Adrenal gland (tissue), 5 donors: ENCODE results near the gene CDKN1A.

Experiments used
- POLR2A ChIP-seq, 2 donors: fragments of 450-650 bp; IDR thresholded peaks; one replicate each; pipeline ENCODE4 v1.6.1; 2017; ENCODE audit warnings: antibody characterized with exemption in 2 of 2, mild to moderate bottlenecking in 2 of 2, moderate library complexity in 1 of 2
- TF ChIP-seq, protein P1 (sequence below), 6 experiments: fragments of 450-650 bp in 4 of 6; fragments of 200-600 bp in 2 of 6; sonication (generic) in 1 of 6; IDR thresholded peaks; 1 replicate in 5 of 6; 2 replicates in 1 of 6; pipeline versions ENCODE4 v1.5.1 to v1.8.0; 2016 to 2021; ENCODE audit warnings: antibody characterized with exemption in 6 of 6, mild to moderate bottlenecking in 2 of 6, moderate library complexity in 1 of 6
- donor health status: DM: no; HTN: no; CAD: no.

GRCh38 chr6:36729161-36729524 is 50.6 kb downstream of the CDKN1A start:
- TF ChIP-seq, protein P1, sequence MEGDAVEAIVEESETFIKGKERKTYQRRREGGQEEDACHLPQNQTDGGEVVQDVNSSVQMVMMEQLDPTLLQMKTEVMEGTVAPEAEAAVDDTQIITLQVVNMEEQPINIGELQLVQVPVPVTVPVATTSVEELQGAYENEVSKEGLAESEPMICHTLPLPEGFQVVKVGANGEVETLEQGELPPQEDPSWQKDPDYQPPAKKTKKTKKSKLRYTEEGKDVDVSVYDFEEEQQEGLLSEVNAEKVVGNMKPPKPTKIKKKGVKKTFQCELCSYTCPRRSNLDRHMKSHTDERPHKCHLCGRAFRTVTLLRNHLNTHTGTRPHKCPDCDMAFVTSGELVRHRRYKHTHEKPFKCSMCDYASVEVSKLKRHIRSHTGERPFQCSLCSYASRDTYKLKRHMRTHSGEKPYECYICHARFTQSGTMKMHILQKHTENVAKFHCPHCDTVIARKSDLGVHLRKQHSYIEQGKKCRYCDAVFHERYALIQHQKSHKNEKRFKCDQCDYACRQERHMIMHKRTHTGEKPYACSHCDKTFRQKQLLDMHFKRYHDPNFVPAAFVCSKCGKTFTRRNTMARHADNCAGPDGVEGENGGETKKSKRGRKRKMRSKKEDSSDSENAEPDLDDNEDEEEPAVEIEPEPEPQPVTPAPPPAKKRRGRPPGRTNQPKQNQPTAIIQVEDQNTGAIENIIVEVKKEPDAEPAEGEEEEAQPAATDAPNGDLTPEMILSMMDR (IDR thresholded peaks at IDR 0.05), result no peak
- TF ChIP-seq POLR2A (IDR thresholded peaks at IDR 0.05), result no peak
